HG03060 (cell line): ENCODE measurements around the gene EYS.
"Not testable (repeated sequence)": the region's sequence is repeated elsewhere in the genome, so short reads cannot be mapped to it uniquely, and the experiment has no call there.

Experiments used
- ATAC-seq: cut with Tn5 transposase; IDR thresholded peaks from one replicate; pipeline ENCODE4 v1.9.1; 2021; ENCODE audit warnings: low read depth, moderate number of reproducible peaks; ENCODE audit not compliant: unreplicated experiment

EYS gene

DNA sequence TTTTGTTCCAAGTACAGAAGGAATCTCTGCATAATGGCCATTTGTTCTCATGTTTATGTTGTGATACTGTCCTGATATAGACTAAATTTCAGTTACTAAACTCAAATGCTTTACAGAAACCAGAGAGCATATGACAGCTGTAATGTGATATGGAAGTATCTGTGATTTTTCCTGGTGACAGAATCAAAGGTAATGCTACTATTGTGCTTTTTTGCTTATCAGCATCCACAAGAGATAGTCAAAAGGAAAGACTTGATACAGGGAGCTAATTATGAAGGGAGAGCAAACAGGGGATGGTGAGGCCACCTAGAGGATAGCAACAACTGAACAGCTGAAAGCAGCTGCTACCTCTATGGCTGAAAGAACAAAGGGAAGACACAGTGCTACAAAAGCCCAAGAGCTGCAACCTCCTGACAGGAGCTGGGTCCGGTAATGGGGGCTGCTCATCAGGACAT lies 1890.0 kb downstream of the EYS start:
- no peak for ATAC-seq

DNA sequence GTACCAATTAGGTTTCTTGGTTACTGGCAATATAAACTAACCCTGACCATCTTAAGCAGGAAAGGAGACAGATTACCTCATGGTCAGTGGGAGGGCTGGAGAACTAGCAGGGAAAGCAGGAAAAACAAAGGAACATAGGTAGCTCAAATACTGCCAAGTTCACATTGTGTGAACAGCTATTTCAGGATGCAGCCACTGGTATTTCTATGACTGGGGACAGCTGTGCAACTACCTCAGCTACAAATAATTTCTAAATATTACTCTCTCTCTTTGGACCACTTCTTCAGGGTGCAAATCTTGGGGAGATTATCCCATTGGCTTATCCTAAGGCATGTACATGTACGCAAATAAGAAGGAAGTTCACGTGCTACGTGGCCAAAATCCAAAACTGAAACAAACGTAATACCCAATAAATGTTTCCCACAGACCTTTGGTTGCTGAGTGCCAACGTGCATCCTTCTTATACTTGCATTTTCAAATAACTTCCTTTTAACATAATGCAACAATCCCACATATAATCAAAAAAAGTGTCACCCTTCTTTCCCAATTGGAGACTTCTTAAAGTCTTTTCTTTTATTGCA lies 1890.5 kb downstream of the EYS start:
- ATAC-seq, result no peak

DNA sequence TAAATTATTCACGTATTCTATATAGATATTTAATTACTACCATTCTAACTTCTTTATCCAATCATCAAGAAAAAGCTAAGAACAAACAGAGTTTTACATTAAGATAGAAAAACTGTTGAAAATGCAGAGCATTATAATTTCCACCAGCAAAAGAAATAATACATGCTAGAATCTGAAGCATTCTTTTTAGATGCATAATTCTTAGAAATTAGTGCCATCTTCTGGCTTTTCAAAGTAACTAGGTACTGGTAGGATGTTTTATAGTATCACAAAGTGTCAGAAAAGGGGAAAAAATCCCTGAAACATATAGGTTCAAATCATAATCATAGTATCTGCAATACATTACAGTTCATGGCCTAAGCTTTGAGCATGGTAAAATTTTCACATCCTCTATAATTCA lies 1892.6 kb downstream of the EYS start:
- no peak for ATAC-seq

DNA sequence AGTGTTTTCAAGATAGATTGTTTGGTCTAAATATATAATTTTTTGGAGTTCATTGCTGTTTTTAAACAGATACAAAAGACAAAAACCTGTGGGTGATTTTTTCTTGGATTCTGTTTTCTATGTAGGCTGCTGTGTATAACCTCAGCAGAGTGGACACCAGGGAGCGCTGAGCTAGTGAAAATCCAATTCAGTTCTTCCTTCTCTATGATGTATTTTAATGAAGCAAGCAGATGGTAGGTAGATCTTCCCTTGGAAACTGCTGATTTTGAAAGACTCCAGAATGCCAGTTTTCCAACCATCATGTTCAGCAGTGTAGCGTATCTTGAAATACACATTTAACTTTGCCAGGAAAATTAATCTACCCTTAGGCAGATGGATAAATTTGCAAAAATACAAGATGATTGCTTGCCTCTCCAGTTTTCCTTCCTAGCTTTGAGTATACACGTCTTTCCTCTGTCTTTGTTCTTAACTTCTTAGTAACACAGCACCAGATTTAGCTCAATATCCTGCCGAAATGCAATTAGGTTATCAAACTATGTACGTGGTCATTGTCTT lies 1893.4 kb downstream of the EYS start:
- ATAC-seq, result no peak

DNA sequence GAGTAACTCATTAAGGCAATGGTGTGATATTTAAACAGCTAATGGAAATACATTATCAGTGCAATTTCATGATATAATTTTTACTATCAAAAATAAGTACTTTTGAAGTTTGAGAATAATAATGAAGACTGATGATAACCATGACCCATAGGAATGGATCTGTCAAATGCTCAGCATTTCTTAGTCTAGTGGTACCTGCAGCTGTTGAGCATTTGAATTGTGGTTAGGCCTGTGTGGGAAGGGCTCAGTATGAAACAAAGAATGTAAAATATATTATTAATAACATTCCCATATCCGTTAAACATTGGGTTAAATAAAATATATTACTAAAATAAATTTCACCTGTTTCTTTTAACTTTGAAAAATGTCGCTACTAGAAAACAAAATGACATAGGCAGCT lies 1898.5 kb downstream of the EYS start:
- ATAC-seq, result no peak

DNA sequence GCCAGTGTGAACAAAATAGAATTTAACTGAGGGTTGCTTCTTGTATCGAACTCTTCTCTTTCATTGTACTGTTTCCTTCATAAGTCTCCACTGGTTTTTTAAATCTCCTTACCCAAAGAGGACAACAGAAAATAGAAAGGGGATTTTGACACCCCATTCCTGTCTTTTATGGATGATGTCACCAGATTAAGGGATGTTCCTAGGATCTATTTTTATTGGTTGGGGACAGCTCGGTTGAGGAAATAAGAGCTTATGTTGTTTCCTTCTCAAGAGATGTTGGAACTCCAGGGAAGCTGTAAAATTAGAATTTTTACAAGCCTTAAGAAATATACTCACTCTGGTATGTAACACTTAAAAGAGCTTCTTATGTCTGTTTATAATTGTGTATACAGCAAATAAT lies 1900.0 kb downstream of the EYS start:
- ATAC-seq, result no peak

DNA sequence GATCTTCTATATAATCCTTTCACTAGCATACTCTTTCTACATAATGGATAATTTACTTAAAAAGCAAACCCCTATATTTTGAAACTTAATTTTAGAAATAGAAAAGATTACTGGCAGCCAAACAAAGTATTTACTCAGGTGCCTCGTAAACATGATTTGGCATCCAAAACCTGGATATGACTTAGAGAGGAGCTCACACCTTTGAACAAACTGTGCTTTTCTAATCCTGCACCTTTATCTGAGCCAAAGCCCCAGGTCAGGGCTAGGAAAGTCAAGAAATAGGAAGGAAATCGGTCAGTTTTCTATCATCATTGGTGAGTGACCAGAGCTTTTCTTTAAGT lies 1900.5 kb downstream of the EYS start:
- ATAC-seq, result no peak

DNA sequence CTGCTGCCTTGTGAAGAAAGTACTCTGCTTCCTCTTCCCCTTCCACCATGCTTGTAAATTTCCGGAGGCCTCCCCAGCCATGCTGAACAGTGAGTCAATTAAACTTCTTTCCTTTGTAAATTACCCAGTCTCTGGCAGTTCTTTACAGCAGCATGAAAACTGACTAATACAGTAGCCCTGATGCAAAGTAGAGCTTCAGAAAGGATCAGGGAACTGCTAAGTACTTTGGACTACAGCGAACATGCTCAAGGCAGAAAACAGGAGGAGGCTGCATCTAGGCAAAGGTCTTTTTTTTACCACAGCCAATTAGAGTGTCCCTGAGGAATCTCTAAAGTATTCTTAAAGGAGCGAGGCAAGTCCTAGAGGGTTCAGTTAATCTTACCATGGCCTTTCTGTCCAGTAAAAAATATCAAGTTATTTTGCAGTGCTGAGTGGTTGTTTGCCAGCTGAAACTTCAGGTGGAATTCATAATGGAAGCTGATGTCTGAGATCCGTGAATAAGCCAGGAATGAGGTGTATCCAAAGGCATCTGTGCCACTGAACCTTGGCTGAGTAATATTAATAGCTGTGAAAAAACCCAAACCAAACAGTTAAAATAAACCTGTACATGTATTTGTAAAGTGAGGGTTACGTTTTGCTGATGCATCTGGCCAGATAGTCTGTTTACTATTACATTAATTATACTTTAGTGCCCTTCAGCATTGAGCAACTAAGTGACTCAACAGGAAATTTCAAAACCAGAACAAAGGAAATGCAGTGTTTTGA lies 1901.0 kb downstream of the EYS start:
- ATAC-seq, result no peak

DNA sequence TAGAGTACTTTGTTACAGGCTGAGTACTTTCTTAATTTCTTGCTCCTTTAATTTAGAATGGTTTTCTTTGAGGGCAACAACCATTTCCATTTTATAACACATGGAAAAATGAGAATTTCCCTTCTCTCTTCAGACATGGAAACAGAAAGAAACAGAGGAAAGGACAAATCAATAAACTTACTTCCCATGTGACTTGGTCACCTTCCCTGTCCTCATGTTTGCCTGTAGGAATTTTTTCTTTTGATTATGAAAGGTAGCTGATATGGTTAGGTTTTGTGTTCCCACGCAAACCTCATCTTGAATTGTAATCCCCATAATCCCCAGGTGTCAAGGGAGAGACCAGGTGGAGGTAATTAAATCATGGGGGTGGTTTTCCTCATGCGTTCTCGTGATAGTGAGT lies 1901.7 kb downstream of the EYS start:
- ATAC-seq, result no peak

DNA sequence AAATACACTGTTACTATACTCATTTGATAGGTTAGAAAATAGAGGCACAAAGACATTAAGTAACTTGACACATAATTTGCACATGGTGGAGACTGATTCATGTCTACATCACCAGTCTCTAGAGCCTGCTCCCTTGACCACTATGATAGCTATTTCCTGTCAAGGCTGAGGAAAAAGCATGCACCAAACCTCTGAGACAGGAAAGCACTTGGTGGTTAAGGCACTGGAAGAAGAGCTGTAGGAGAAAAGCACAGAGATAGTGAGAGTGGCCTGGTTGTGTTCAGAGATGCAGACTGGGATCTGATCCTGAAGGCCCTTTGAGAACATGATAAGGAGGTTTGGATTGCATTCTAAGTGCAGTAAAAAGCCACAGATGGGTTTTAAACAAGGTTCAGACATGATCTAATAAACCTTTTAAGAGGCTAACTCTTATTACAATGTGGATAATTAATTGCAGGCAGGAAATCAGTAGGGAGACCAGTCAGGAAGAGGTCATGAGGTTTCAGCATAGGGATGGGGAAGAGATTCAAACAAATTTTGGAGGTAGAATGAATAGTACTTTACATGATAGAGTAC lies 1902.6 kb downstream of the EYS start:
- ATAC-seq, result no peak

DNA sequence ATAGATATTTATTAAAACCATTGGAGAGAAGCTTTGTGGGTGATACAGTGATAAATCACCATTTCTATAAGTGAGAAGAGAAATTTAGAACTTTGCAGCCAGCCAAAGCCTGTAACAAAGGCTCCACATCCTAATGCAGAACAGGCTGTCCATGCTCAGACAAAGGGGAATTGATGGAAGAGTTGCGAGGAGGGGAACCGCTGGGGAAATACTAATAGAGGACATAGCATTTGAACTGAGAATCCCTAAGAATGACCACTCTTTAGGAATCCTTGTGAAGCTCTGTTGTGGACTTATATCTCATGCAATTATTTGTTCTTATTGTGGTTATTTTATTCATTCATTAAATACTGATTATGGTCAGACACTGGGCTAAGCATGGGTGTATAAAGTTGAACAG lies 1903.7 kb downstream of the EYS start:
- no peak for ATAC-seq

DNA sequence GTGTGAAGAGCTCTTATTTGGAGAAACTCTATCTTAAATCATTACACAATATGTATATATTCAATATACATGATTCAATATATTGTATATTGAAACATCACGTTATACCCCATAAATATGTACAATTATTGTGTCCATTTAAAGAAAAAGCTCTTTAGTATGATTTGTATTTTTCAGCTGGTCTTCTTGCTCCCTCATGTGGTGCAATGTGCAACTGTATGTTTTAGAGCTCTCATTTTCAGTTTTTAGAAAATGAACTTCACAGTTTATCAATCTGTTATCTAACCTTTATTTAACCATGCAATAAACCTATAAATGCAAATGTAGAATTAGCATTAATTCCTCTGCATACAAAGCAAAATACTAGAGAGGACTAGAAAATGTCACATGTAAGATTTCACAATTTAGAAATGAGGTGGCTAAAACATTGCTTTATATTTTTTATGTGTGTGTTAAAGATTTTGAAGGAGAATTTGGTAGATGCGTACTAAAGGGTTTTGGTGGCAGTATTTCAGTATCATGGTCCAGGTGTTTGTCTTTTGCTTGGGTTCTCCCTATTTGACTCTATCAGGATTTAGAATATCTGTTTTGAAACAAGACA lies 1904.3 kb downstream of the EYS start:
- ATAC-seq, result no peak

DNA sequence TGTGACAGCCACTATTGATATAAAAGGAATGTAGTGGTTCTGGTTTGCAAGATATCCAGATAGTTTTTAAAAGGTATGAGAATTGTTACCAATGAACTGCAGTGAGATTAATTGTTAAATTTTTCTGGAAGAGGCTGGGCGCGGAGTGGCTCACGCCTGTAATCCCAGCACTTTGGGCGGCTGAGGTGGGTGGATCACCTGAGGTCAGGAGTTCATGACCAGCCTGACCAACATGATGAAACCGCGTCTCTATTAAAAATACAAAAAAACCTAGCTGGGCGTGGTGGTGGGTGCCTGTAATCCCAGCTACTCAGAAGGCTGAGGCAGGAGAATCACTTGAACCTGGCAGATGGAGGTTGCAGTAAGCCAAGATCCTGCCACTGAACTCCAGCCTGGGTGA lies 1906.6 kb downstream of the EYS start:
- ATAC-seq, result not testable (repeated sequence)

DNA sequence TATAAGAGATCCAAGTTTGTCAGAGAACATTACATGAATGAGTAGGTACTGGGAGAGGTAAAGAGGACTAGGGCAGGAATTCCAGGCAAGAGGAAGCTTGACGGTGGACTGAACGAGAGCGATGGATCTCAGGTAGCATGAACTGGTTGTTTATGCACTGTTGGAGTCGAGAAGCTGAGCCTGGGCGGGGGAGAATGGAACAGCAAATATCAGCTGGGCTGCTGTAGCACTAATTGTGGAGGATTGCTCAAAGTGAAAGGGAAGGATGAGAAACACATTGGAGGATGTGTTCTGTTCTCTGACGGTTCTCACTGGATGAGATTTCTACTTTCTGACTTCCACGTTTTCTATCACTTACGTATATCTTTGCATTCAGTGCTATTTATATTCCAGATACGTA lies 1907.2 kb downstream of the EYS start:
- ATAC-seq, result no peak

DNA sequence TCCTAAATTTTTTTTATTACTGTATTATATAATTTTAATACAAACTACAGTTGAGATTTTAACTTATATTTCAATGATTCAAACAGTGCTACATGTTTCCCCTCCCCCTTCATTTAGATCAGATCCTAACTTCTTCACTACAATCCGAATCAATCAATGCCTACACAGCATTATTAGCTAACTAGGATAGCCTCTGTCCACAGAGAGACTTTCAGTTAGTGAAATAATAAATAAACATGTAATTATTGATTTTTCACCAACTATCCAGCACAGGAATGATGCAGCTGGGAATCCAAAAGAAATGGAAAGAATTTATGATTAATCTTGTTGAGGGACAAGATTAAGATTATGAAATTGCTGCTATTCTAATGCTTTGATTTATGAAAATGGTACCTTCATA lies 1907.7 kb downstream of the EYS start:
- ATAC-seq, result no peak

DNA sequence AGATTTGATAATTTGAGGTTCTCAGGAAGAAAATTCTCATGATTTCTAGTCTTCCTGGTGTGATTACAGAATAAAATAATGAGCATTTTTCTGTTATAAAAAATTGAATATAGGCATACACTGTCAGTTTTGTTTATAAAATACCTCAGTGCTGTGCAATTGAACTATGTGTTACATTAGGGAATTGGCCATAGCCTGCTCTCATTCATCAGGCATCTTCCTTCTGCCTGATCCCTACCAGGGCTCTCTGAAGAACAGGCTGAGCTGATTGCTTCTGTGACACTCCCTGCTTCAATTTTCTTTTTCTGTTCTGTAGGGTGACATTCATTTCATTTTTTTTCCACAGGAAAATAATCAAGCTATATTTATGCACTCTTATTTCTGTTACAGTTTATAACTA lies 1908.6 kb downstream of the EYS start:
- ATAC-seq, result no peak

DNA sequence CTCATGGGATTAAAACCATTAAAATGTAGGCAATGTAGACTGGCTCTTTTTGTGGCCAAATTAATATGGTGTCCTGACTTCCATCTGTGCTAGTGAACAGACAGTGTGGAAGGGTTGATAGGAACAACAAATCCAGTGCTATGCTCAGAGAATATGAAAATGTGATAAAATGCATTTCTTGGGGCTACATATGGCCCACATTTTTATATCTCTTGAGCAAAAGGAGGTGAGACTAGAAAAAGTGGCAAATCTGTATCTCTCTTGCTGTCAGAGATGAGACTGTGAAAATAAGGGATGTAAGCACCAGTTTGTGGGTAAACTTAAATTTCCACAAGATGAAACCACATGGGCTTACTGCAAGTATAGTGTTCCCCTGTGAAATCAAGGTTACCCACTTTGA lies 1909.3 kb downstream of the EYS start:
- ATAC-seq, result no peak

DNA sequence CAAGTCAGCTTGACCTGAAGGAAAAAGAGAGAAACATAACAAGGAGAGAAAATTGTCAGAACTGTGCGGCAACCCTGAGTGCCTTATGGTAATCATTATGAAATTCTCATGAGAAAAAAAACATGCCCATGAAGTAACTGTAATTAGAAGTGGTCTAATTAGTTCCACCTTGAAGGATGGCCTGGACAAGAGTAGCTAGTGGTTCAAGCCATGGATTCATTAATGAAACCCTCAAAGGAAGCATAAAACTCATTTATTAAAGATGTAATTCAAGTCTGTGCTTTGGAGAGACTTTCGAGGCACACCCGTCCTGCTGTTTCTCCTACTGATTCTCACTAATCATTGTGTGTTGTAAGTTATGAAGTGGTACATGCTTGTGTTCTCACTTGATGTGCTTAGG lies 1911.2 kb downstream of the EYS start:
- no peak for ATAC-seq

DNA sequence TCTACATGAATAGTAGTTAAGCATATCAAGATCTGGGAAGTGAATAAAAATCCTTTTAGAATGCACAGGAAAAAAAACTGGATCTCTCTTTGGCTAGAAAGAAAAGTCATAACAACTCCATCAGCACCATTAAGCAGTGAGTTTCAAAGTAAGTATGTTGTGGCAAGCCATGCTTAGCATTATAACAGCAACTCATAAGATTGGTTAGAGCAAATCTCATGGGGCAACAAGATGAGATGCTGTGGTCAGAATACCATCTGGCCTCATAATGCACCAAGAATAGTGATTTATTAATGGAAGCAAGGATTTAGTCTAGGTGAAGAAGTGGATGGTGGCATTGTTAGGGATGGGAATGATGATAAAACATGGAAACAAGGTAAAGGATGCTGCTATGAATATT lies 1912.0 kb downstream of the EYS start:
- no peak for ATAC-seq

DNA sequence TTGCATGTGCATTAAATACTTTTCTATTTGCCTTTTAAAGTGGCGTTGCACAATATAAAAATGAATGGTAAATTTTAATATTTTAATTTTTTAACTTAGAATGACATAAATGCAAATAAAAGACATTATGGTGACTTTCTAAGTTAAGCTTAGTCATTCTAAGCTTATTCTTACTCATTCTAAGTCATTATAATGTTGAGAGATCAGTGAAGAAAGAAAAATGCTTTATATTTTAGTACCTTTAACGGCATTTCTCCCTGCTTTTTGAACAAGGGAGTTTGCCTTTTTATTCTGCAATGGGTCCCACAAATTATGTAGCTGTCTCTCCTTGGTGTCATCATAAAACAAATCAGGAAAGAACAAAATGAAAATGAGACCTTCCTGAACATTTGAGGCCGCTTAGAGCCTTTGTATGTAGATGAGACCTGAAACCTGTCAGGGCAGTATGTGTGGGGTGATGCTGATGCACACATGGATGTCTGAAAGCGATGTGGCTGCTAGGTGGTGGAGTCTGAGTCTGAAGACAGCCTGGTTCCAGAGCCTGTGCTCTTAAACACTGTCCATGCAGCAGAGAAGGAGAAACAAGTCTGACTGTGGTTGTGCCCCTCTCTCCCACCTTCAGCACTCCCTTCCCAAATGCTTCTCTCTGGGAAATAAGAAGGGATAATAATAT lies 1913.4 kb downstream of the EYS start:
- no peak for ATAC-seq
